ENCODE results near the gene AKT1S1. TPM values are rescaled to one million over a fixed set of nuclear protein-coding genes. Genes with fewer than 3 reads are reported as not detected.

AKT1S1 gene
- total RNA-seq, 1 donor from 2014 or later, result 48.8 TPM

DNA sequence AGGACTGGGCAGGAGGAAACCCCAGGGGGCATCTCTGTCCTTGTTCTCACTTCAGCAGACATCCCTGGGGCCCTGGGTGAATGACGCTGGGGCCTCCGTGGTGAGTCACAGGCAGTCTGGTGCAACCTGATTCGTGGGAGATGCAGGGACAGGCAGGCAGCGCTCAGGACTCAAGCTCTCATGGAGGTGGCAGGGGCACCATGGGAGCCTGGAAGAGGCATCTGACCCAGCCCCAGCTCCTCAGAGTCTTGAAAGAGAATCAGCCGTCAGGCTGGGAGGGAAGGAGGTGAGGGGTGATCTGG lies 40.2 kb downstream of the AKT1S1 start:
- TF ChIP-seq, protein P1, sequence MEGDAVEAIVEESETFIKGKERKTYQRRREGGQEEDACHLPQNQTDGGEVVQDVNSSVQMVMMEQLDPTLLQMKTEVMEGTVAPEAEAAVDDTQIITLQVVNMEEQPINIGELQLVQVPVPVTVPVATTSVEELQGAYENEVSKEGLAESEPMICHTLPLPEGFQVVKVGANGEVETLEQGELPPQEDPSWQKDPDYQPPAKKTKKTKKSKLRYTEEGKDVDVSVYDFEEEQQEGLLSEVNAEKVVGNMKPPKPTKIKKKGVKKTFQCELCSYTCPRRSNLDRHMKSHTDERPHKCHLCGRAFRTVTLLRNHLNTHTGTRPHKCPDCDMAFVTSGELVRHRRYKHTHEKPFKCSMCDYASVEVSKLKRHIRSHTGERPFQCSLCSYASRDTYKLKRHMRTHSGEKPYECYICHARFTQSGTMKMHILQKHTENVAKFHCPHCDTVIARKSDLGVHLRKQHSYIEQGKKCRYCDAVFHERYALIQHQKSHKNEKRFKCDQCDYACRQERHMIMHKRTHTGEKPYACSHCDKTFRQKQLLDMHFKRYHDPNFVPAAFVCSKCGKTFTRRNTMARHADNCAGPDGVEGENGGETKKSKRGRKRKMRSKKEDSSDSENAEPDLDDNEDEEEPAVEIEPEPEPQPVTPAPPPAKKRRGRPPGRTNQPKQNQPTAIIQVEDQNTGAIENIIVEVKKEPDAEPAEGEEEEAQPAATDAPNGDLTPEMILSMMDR (IDR thresholded peaks at IDR 0.05; ENCODE audit: unreplicated experiment), result no peak
- no peak overlapping the region for H3K27ac Mint-ChIP-seq

DNA sequence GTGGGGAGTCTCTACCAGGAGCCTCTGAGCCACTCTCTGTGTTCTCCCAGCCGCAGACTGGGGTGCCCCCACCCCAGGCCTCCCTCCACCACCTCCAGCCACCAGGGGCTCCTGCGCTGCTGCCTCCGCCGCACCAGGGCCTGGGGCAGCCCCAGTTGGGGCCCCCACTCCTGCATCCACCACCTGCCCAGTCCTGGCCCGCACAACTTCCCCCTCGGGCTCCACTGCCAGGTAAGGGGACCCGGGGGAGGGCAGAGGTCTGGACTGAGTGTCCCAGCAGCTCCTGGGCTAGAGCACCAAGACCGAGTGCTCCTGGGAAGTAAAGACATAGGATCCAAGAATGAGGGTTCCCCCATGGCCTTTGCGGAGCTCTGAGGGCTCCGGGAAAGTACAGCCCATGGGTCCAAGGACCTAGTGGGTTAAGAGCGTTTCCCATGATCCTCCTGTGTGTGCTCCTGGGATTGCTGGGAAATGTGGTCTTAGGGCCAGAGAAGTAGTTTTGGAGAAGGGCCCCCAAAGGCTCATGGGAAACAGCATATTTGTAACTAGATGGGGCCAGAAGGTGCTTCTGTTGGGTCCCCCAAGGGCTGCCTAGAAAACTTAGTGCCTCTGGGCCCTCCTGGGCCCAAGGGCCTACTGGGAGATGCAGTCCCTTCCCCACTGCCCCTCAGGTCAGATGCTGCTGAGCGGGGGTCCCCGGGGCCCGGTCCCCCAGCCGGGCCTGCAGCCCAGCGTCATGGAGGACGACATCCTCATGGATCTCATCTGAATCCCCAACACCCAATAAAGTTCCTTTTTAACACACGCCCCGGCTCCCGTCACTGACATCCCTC lies 40.8 kb downstream of the AKT1S1 start:
- no peak for DNase-seq (ENCODE audit: low spot score, unreplicated experiment)
- no peaks in the 10 kb centered on the region for H3K9me3 Mint-ChIP-seq (ENCODE audit: low read depth)
- H3K4me3 Mint-ChIP-seq (ENCODE audit: low read depth), result no peak overlapping the region
- no peaks in the 10 kb centered on the region for H3K4me1 Mint-ChIP-seq (ENCODE audit: low read depth)
- no peak overlapping the region for H3K27ac Mint-ChIP-seq
- TF ChIP-seq, protein P1 (IDR thresholded peaks at IDR 0.05; ENCODE audit: unreplicated experiment), result no peak
- no peaks in the 10 kb centered on the region for H3K27me3 Mint-ChIP-seq
- H3K36me3 Mint-ChIP-seq (ENCODE audit: insufficient read depth), result peaks cover 44% of the 10 kb centered on the region

More for the DNA sequence above, 40.2 kb downstream of the AKT1S1 start:
- H3K36me3 Mint-ChIP-seq (ENCODE audit: insufficient read depth), result peaks cover 44% of the 10 kb centered on the region
- no peaks in the 10 kb centered on the region for H3K4me1 Mint-ChIP-seq (ENCODE audit: low read depth)
- H3K27me3 Mint-ChIP-seq, result no peaks in the 10 kb centered on the region
- no peak overlapping the region for H3K4me3 Mint-ChIP-seq (ENCODE audit: low read depth)
- DNase-seq (ENCODE audit: low spot score, unreplicated experiment), result no peak
- H3K9me3 Mint-ChIP-seq (ENCODE audit: low read depth), result no peaks in the 10 kb centered on the region

DNA sequence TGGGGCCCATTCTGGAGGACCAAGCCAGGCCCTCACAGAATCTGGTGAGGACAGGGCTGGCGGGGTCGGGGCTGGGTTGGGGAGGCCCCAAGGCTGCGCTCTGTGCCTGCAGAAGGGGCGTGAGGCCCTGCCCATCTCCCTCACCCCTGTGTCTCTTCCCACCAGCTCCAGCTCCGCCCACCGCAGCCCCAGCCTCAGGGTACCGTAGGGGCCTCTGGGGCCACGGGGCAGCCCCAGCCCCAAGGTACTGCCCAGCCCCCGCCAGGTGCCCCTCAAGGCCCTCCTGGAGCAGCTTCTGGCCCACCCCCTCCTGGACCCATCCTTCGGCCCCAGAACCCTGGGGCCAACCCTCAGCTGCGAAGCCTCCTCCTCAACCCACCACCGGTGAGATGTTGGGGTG lies 41.6 kb downstream of the AKT1S1 start:
- Mint-ChIP-seq H3K36me3 (ENCODE audit: insufficient read depth) (peaks cover 42% of the 10 kb centered on the region), H3K9me3 (ENCODE audit: low read depth) (no peaks in the 10 kb centered on the region), H3K27me3 (no peaks in the 10 kb centered on the region), H3K4me3 (ENCODE audit: low read depth) (no peak overlapping the region), H3K4me1 (ENCODE audit: low read depth) (no peaks in the 10 kb centered on the region), H3K27ac (no peak overlapping the region)
- DNase-seq (ENCODE audit: low spot score, unreplicated experiment), result no peak
- TF ChIP-seq, protein P1 (IDR thresholded peaks at IDR 0.05; ENCODE audit: unreplicated experiment), result no peak

DNA sequence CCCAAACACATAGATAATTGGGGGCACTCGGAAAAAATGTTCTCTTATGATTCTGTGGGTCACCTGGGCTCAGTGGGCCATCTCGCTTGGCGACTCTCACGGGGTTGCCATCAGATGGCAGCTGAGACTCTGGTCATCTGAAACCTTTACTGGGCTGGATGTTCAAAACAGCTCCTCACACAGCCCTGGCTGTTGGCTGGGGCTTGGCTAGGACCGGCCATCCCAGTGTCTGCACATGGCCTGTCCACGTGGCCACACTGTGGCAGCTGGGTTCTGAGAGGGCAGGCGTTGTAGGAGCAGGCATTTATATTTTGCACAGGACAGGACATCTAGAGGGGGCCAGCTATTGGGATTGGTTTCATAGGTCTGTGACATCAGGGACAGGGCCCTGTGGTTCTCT lies 43.6 kb downstream of the AKT1S1 start:
- H3K36me3 Mint-ChIP-seq (ENCODE audit: insufficient read depth), result peaks cover 23% of the 10 kb centered on the region
- no peaks in the 10 kb centered on the region for H3K27me3 Mint-ChIP-seq
- H3K27ac Mint-ChIP-seq, result no peak overlapping the region
- H3K9me3 Mint-ChIP-seq (ENCODE audit: low read depth), result no peaks in the 10 kb centered on the region
- H3K4me3 Mint-ChIP-seq (ENCODE audit: low read depth), result no peak overlapping the region
- TF ChIP-seq, protein P1 (IDR thresholded peaks at IDR 0.05; ENCODE audit: unreplicated experiment), result no peak
- no peaks in the 10 kb centered on the region for H3K4me1 Mint-ChIP-seq (ENCODE audit: low read depth)
- no peak for DNase-seq (ENCODE audit: low spot score, unreplicated experiment)

DNA sequence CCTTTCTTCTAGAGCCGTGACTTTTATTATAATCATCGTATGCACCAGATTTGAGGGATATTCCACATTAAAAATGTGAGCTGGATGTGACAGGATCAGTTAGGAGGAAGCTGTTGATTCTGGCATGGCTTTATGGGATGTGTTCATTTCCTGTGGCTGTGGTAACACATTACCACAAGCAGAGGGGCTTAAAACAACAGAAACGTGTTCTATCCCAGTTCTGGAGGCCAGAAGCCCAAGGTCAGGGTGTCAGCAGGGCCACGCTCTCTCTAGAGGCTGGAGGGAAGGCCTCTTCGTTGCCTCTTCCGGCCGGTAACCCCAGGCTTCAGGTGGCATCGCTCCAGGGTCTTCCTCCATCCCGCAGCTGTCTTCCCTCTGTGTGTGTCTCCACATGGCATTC lies 44.6 kb downstream of the AKT1S1 start:
- Mint-ChIP-seq H3K9me3 (ENCODE audit: low read depth) (no peaks in the 10 kb centered on the region), H3K27ac (no peak overlapping the region), H3K4me1 (ENCODE audit: low read depth) (no peaks in the 10 kb centered on the region), H3K27me3 (no peaks in the 10 kb centered on the region), H3K4me3 (ENCODE audit: low read depth) (no peak overlapping the region), H3K36me3 (ENCODE audit: insufficient read depth) (peaks cover 17% of the 10 kb centered on the region)
- no peak for DNase-seq (ENCODE audit: low spot score, unreplicated experiment)
- TF ChIP-seq, protein P1 (IDR thresholded peaks at IDR 0.05; ENCODE audit: unreplicated experiment), result no peak

Measured in progenitor cell of endocrine pancreas (in vitro differentiated cells).